Measurements from ENCODE around the gene KIF23.

KIF23 gene

DNA sequence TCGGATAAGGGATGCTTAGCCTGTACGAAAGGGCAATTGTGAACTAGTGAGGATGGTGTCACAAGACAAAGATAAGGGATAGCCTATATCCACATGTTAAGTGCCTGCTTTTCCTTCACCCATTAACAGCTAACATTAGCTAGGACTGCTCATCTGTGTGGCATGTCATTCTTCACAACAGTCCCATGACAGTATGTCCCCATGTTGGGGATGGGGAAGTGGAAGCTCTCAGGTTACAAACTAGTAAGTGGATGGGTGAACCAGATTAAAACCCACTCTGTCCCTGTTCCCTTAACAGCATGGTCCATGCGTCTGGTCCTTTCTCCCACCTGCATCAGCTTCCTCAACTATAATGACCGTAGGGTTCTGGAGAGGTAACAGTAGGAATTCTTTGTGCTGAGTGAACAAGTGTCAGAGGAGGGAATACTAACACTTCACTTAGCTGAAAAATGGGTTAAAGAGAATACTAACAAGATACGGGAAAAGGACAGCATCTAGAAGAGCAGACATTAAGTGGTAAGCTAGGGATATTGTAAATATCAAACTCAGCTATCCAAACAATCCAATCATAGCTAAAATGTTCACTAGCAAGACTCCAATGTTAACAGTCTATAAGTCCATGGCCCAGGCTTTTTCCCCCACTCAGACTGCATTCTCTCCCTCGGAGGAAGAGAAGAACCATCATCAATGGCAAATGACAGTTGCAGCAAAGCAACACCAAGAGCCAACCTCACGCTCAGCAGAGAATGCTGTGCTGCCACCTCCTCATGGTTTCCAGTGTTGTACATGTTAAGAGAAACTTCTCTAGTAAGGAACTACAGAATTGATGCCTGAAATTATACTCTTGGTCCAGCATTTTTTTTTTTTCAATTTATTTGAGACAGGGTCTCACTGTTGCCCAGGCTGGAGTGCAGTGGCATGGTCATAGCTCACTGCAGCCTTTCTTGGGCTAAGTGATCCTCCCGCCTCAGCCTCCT, 43.4 kb downstream of the KIF23 start:
- DNase-seq (ENCODE audit: extremely low read depth, insufficient read length), result no peak
- peaks cover 19% of the 10 kb centered on the region for H3K36me3 ChIP-seq (ENCODE audit: control insufficient read depth, insufficient read depth, low read length)
- H3K4me3 ChIP-seq (replicated peaks; ENCODE audit: low read depth, low read length), result no peak overlapping the region
- no peaks in the 10 kb centered on the region for H3K27me3 ChIP-seq (replicated peaks; ENCODE audit: control insufficient read depth, insufficient read depth, low read length)
- TF ChIP-seq, protein P1, sequence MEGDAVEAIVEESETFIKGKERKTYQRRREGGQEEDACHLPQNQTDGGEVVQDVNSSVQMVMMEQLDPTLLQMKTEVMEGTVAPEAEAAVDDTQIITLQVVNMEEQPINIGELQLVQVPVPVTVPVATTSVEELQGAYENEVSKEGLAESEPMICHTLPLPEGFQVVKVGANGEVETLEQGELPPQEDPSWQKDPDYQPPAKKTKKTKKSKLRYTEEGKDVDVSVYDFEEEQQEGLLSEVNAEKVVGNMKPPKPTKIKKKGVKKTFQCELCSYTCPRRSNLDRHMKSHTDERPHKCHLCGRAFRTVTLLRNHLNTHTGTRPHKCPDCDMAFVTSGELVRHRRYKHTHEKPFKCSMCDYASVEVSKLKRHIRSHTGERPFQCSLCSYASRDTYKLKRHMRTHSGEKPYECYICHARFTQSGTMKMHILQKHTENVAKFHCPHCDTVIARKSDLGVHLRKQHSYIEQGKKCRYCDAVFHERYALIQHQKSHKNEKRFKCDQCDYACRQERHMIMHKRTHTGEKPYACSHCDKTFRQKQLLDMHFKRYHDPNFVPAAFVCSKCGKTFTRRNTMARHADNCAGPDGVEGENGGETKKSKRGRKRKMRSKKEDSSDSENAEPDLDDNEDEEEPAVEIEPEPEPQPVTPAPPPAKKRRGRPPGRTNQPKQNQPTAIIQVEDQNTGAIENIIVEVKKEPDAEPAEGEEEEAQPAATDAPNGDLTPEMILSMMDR (IDR thresholded peaks at IDR 0.05; ENCODE audit: insufficient read depth, low read length, poor library complexity, severe bottlenecking), result no peak

DNA sequence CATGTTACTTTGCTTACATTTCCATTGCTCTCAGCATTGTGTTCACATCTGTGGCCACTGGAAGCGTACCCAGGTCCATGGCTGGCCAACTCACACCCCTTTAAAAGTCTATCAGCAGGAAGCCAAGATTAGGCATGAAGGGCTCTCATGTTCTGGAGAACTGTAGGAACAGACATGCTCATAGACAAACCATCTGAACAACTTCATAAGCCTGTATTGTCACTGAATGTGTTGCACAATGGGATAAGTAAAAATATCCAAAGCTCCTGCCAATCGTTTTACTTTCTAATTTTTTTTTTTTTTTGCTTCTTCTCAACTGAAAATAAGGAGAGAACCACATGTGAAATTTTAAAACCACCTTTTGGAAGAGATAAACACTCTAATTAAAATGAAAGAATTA, 44.9 kb downstream of the KIF23 start:
- H3K4me3 ChIP-seq (replicated peaks; ENCODE audit: low read depth, low read length), result no peak overlapping the region
- H3K36me3 ChIP-seq (ENCODE audit: control insufficient read depth, insufficient read depth, low read length), result peaks cover 15% of the 10 kb centered on the region
- no peaks in the 10 kb centered on the region for H3K27me3 ChIP-seq (replicated peaks; ENCODE audit: control insufficient read depth, insufficient read depth, low read length)
- TF ChIP-seq, protein P1 (IDR thresholded peaks at IDR 0.05; ENCODE audit: insufficient read depth, low read length, poor library complexity, severe bottlenecking), result no peak
- no peak for DNase-seq (ENCODE audit: extremely low read depth, insufficient read length)

DNA sequence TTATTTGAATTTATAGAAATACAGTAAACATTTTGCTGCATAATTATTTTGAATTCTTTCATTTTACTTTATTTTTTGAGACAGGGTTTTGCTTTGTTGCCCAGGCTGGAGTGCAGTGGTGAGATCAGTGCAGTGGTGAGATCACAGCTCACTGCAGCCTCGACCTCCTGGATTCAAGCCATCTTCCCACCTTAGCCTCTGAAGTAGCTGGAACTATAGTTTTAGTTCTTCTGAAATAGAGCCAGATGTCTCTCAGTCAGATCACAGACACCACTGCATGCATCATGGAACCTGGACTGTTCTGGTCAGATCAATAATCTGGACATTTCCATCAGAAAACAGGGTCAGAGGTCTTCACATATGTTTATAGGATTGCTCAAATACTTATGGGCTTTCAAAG, 46.3 kb downstream of the KIF23 start:
- no peaks in the 10 kb centered on the region for H3K27me3 ChIP-seq (replicated peaks; ENCODE audit: control insufficient read depth, insufficient read depth, low read length)
- TF ChIP-seq, protein P1 (IDR thresholded peaks at IDR 0.05; ENCODE audit: insufficient read depth, low read length, poor library complexity, severe bottlenecking), result no peak
- H3K36me3 ChIP-seq (ENCODE audit: control insufficient read depth, insufficient read depth, low read length), result peaks cover 10% of the 10 kb centered on the region
- no peak overlapping the region for H3K4me3 ChIP-seq (replicated peaks; ENCODE audit: low read depth, low read length)
- no peak for DNase-seq (ENCODE audit: extremely low read depth, insufficient read length)

DNA sequence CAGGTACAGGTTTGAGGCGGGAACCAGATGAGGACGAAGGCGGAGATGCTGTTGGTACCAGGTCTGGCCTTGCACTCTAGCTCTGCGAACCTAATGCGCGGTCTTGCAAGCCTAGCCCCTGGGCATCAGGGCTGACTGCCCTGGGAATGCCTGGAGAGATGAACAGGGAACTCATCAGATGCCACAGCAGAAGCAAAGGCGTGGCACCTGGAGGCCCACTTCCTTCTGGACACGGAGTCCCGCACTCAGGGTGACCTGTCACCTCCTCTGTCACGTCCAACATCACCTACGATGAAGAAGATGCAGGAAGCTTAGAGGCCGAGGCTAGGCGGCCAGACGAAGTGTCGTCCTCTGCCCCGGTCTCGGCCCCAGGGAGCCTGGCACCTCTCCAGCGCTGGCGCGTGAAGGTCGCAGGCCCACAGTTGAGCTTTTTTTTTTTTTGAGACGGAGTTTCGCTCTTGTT, 47.9 kb downstream of the KIF23 start:
- DNase-seq (ENCODE audit: extremely low read depth, insufficient read length), result no peak
- Histone ChIP-seq H3K4me3 (replicated peaks; ENCODE audit: low read depth, low read length) (peak overlapping the region; percentile 38), H3K36me3 (ENCODE audit: control insufficient read depth, insufficient read depth, low read length) (no peaks in the 10 kb centered on the region; the same call in 1 of the 2 replicates), H3K27me3 (replicated peaks; ENCODE audit: control insufficient read depth, insufficient read depth, low read length) (no peaks in the 10 kb centered on the region)
- TF ChIP-seq, protein P1 (IDR thresholded peaks at IDR 0.05; ENCODE audit: insufficient read depth, low read length, poor library complexity, severe bottlenecking), result no peak

DNA sequence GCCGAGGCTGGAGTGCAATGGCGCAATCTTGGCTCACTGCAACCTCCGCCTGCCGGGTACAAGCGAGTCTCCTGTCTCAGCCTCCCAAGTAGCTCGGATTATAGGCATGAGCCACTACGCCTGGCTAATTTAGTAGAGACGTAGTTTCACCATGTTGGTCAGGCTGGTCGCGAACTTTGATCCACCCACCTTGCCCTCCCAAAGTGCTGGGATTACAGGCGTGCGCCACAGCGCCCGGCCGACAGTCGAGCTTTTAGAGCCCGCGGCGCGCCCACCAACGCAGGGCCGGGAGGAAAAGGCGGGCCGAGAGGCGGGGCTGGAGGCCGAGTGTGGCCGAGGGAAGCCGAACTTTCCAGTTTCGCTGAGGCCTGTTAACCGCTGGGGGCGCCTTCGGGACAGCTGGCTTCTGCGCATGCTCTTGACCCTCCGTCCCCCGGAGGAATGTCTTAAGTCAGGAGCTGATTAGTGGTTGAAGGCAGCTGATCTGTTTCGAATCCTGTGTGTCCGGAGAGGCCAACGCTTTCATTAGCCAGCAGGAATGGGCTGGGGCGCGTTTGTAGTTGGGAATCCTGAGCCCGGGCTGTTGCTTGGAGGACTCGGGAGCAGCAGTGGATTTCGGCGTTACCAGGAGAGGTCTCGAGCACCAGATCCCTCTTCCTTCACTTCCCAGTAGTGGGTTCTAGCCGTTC, 48.5 kb downstream of the KIF23 start:
- TF ChIP-seq, protein P1 (IDR thresholded peaks at IDR 0.05; ENCODE audit: insufficient read depth, low read length, poor library complexity, severe bottlenecking), result peak; percentile 91
- H3K27me3 ChIP-seq (replicated peaks; ENCODE audit: control insufficient read depth, insufficient read depth, low read length), result no peaks in the 10 kb centered on the region
- no peaks in the 10 kb centered on the region for H3K36me3 ChIP-seq (ENCODE audit: control insufficient read depth, insufficient read depth, low read length)
- peak overlapping the region; percentile 58 for H3K4me3 ChIP-seq (replicated peaks; ENCODE audit: low read depth, low read length)
- DNase-seq (ENCODE audit: extremely low read depth, insufficient read length), result peak; percentile 93
